H1 (cell line): Measurements from ENCODE around the gene TRIM75.

Source experiments
- BCL11A ChIP-seq, 2 experiments: IDR thresholded peaks; one replicate each; pipeline ENCODE4 v1.6.1; 2011; ENCODE audit warnings: low read depth in 2 of 2, low read length in 2 of 2, mild to moderate bottlenecking in 2 of 2
- CEBPB ChIP-seq: IDR thresholded peaks from 2 replicates; pipeline ENCODE4 v1.6.1; 2012; ENCODE audit warnings: low read depth, low read length
- EP300 ChIP-seq, 2 experiments: IDR thresholded peaks; 1 replicate in 1 of 2; 2 replicates in 1 of 2; pipeline ENCODE4 v1.6.1; 2011 to 2012; ENCODE audit warnings: low read depth in 2 of 2, low read length in 2 of 2, mild to moderate bottlenecking in 2 of 2, borderline replicate concordance in 1 of 2, inconsistent platforms in 1 of 2, moderate library complexity in 1 of 2
- JUN ChIP-seq: IDR thresholded peaks from 2 replicates; pipeline ENCODE4 v1.6.1; 2011; ENCODE audit warnings: low read depth, mild to moderate bottlenecking, improper control_type of control experiment, low read length
- POLR2A ChIP-seq, 2 experiments: IDR thresholded peaks; 1 replicate in 1 of 2; 2 replicates in 1 of 2; pipeline ENCODE4 v1.6.1; 2011; ENCODE audit warnings: low read depth in 2 of 2, low read length in 2 of 2, mild to moderate bottlenecking in 2 of 2; ENCODE audit errors: control extremely low read depth in 1 of 2
- SRF ChIP-seq: IDR thresholded peaks from 2 replicates; pipeline ENCODE4 v1.6.1; 2011; ENCODE audit warnings: mild to moderate bottlenecking, low read depth, low read length, moderate library complexity
- TF ChIP-seq, protein P1 (sequence below), 3 experiments: IDR thresholded peaks; 1 replicate in 2 of 3; 2 replicates in 1 of 3; pipeline versions ENCODE4 v1.5.1 to v1.6.1; 2011; ENCODE audit warnings: low read length in 3 of 3, mild to moderate bottlenecking in 3 of 3, inconsistent platforms in 2 of 3, low read depth in 1 of 3, moderate library complexity in 1 of 3; ENCODE audit not compliant: insufficient read depth in 1 of 3; ENCODE audit errors: control extremely low read depth in 1 of 3

DNA sequence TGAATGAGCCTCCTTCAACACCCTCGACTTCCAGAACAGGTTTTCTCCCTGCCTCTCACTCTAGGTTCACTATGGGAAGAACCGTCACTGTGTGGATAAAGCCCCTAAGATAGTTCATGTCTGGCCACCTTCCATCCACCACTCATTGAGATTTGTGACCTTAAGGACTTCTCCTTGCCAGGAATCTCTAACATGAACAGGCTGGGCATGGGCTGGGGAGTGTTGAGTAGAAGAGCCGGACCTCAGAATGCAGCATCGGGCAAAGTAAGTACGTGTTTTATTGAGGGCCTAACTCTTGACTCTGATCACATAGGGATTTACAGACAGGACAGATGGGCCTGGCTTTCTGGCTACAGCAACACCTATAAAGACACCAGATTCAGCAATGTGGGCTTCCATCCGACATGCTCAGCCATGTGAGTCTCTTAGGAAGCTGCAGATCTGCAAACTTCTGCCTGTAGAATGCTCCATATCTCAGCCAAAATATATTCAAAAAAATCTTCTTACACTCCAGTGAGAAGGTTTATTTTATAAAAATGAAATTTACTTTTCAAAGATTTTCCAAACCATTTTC, 48.2 kb upstream of the TRIM75 start:
- no peak for TF ChIP-seq CEBPB
- no peak for TF ChIP-seq POLR2A (IDR thresholded peaks at IDR 0.05; ENCODE audit: control extremely low read depth in 1 of 2, low read depth in 2 of 2, low read length in 2 of 2)
- no peak for TF ChIP-seq EP300 (IDR thresholded peaks at IDR 0.05; ENCODE audit: borderline replicate concordance in 1 of 2, low read depth in 2 of 2, low read length in 2 of 2)
- TF ChIP-seq, protein P1, sequence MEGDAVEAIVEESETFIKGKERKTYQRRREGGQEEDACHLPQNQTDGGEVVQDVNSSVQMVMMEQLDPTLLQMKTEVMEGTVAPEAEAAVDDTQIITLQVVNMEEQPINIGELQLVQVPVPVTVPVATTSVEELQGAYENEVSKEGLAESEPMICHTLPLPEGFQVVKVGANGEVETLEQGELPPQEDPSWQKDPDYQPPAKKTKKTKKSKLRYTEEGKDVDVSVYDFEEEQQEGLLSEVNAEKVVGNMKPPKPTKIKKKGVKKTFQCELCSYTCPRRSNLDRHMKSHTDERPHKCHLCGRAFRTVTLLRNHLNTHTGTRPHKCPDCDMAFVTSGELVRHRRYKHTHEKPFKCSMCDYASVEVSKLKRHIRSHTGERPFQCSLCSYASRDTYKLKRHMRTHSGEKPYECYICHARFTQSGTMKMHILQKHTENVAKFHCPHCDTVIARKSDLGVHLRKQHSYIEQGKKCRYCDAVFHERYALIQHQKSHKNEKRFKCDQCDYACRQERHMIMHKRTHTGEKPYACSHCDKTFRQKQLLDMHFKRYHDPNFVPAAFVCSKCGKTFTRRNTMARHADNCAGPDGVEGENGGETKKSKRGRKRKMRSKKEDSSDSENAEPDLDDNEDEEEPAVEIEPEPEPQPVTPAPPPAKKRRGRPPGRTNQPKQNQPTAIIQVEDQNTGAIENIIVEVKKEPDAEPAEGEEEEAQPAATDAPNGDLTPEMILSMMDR (IDR thresholded peaks at IDR 0.05; ENCODE audit: control extremely low read depth in 1 of 3, insufficient read depth in 1 of 3, low read depth in 1 of 3, low read length in 3 of 3), result no peak
- no peak for TF ChIP-seq JUN
- no peak for TF ChIP-seq BCL11A (IDR thresholded peaks at IDR 0.05; ENCODE audit: low read depth in 2 of 2, low read length in 2 of 2)
- no peak for TF ChIP-seq SRF
